Activated naive CD4-positive, alpha-beta T cell (primary cell): ENCODE measurements around the gene POLR3A.
A peak's percentile ranks its signal among the peaks of the same experiment; 100 is the strongest.
"Not testable (repeated sequence)": the region's sequence is repeated elsewhere in the genome, so short reads cannot be mapped to it uniquely, and the experiment has no call there.

Experiments
- DNase-seq, 4 experiments: peaks; one replicate each; lab custom pipeline; 2025; lab: John Stamatoyannopoulos, UW

The POLR3A gene

GRCh38 chr10:78029269-78030226, at the start of gene POLR3A:
TSS of gene POLR3A (minus strand) at chr10:78029515. CDS start at chr10:78029407, 108 bp downstream.
- peak; percentile 76 to 83 (median 79) for DNase-seq

DNA sequence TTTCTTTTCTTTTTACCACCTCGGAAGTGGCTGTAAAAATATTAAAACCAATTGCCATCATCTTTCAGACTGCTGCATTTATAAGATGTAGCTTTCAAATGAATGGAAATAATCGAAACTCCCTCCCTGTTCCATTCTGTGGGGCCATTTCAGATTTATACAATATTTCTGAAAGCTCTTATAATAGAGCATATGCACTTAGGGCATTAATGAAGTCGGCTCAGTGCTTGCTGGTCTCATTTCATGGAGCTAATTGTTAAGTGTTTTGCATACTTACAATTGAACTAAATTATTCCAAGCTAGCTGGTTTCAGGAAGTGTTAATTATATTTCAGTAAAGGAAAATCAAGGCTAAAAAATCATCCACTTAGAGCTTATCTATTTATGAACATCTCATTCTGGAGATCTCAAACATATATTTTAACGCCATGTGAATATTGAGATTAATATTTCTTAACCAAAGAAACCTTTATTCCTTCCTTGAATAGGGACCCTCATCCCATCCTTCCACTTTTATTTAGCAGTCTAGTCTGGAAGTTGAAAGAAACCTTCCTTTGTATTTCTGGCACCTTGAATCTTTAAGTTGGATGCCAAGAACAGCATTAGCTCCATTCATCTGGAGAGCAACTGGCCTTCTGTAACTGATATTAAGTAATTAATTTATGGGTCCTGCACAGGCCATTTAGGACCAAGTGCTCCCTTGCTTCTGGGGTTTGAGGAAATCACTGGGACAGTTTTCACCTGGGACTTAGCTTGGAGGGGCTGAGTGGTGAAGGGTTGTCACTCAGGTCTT, 49.4 kb upstream of the POLR3A start:
- DNase-seq = no peak

DNA sequence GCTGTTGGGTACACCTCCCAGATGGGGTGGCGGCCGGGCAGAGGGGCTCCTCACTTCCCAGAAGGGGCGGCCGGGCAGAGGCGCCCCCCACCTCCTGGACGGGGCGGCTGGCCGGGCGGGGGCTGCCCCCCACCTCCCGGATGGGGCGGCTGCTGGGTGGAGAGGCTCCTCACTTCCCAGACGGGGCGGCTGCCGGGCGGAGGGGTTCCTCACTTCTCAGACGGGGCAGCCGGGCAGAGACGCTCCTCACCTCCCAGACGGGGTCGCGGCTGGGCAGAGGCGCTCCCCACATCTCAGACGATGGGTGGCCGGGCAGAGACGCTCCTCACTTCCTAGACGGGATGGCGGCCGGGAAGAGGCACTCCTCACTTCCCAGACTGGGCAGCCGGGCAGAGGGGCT, 46.5 kb upstream of the POLR3A start:
- DNase-seq = not testable (repeated sequence)

DNA sequence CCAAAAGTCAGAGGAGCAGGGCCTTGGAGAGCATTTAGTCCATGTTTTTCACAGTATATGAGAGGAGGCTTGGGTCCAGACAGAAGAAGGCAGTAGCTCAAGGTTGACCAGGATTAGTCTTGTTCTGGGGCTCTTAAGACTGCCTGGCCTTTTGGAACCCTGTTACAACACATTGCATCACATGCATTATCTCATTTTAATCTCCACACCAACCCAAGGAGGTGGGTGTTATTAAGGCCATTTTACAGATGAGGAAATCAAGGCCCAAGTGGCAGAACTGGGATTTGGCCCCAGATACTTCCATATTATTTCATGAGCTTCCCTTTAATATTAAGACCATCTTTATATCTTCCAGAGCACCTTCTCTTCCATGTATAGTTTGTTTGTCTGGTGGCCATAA, 43.2 kb upstream of the POLR3A start:
- no peak for DNase-seq

DNA sequence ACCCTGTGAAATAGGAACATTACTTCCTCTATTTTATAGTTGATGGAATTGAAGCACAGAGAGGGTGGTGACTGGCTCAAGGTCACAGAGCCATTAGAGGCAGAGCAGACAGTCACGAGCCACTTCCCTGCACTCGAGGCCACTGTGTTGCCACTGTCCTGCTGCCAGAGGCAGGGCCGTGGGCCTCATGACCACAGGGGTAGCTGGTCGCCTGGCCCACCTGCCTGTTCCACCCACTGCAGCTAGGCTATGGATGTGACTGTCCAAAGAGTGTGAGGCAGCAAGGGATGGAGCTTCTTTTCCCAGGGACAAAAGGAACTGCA, 42.5 kb upstream of the POLR3A start:
- DNase-seq = no peak

- DNase-seq = no peak
These were observed 42.0 kb upstream of the POLR3A start for GRCh38 chr10:78071140-78071856.

DNA sequence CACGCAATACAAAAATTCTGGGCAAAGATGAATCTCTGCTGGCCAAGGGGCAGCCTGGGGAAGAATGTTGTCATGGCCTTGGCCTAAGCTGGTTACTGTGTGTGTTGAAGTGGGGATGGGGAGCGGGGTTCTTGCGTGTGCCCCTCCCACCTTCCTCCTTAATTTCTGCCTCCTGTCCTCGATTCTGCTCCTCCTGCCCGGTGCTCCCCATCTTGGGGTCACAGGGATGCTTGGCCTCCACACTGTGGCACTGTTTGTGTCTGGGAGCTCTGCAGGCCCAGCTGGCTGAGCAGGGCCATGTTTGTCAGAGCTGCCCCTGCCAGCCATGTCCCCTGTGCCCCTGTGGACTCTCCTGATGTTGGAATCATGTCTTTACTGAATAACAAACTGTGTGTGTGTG, 41.4 kb upstream of the POLR3A start:
- no peak for DNase-seq

DNA sequence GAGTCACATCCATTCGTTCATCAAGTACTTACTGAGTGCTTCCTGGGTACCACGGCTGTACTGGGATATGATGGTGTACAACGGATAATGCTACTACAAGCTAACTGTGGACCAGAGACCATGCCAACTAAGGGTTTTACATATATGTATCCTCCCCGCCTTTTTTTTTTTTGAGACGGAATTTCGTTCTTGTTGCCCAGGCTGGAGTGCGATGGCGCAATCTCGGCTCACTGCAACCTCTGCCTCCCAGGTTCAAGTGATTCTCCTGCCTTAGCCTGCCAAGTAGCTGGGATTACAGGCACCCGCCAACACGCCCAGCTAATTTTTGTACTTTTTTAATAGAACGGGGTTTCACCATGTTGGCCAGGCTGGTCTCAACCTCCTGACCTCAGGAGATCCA, 40.7 kb upstream of the POLR3A start:
- DNase-seq = not testable (repeated sequence)

GRCh38 chr10:78069151-78069550, 39.8 kb upstream of the POLR3A start:
- no peak for DNase-seq

DNA sequence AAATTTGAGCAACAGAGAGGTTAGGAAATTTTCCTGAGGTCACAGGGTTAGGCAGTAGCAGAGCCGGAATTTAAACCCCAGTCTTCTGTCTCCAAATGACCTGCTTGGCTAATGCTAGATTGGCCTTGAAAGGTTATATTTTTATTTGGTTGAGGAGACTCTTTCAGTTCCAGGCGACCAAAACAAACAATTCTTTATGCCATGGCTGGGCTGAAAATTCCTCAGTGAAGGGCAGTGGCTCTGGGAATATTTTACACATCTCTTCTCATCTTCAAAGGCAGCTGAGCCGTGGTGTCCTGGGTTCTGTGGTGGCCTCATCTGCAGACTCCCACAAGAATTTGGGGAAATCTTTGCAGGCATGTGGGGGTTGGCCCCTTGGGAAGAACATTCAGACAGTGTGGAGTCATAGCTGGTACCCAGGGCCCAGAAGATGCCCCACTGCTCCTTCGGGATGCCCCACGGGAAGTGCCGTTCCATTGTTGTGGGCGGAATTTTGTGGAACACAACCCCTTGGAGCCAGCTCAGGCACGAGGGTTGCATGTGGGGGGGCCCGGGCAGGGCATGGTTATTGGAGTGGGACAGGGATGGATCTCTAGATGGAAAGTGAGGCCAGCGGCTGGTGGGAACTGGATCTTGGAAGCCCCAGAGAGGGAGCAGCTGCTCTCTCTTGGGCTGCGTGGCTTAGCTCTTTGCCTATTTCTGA, 37.6 kb upstream of the POLR3A start:
- DNase-seq = no peak

GRCh38 chr10:78066012-78066411, 36.7 kb upstream of the POLR3A start:
- no peak for DNase-seq

DNA sequence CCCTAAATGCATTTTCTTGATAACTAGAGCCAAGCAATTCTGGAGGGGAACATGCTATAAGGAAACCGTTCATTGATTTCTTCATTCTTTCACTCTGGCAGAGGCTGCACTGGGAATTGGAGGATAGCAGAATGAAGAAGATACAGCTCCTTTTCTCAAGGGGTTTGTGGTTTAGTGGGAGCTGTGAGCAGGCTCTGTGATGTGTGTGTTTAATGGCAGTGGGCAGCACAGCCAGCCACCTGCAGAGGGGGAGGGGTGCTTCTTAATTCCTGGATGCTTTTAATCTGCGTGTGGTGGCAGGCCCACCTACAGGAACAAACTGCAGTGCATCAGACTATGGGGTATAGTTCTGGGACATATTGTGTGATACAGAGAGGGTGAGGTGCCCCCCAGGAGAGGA, 36.3 kb upstream of the POLR3A start:
- no peak for DNase-seq

GRCh38 chr10:78064919-78065318, 35.6 kb upstream of the POLR3A start:
- DNase-seq = not testable (repeated sequence)

DNA sequence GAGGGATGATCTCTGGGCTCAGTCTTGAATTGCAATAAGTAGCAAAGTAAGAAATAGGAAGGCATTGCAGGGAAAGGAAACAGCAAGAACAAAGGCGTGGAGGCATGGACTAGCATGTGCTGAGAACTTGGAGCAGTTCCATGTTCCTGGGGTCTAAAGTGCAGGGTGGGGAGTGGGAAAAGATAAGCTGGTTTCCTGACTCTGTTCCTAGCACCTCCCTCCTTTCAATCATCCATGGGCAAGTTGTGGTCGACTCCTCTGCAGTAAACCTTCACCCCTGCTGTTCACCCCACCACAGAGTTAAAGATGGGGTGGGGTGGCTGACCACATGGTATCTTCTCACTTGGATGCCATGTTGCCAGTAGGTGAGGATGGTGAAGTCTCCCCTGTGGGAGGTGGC, 33.9 kb upstream of the POLR3A start:
- DNase-seq = no peak

GRCh38 chr10:78062296-78062695, 33.0 kb upstream of the POLR3A start:
- DNase-seq = no peak

- DNase-seq = no peak
These were observed 30.8 kb upstream of the POLR3A start for GRCh38 chr10:78059906-78060702.

GRCh38 chr10:78058562-78058961, 29.2 kb upstream of the POLR3A start:
- no peak for DNase-seq

GRCh38 chr10:78053211-78053868, 24.0 kb upstream of the POLR3A start:
- no peak for DNase-seq

GRCh38 chr10:78049851-78050250, 20.5 kb upstream of the POLR3A start:
- DNase-seq = no peak

DNA sequence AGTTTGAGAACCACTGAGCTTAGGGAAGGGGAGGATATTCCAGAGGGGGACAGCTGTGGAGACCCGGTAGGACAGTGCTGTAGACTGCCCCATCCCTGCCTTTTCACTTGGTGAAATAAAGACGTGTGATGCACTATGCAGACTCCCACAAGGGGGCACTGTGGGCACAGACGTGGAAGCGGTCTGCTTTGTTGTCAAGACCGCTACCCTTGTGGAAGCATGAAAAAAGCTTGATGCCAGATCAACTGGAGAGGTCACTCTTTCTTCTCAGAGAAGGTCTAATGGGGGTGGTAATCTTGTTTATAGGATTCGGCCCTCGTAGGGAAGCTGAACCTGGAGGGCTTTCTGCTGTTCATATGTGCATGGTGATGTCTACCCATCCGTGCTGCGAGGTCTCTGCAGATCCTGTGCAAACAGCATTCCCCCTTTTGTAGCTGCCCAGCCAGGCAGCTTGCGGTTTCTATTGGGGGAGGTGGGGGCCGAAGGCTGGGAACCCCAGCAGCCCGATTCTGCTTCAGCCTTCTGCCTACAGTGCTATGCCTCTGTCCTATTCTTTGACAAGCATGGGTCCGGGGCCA, 18.1 kb upstream of the POLR3A start:
- DNase-seq = peak; percentile 30 to 80 (median 72)
